Activated naive CD4-positive, alpha-beta T cell treated with anti-CD3 and anti-CD28 coated beads, Interleukin-2, amount 50 U/mL, for 72 hours (primary cell): Measurements from ENCODE around the gene GYS1. TPM values are rescaled to one million over a fixed set of nuclear protein-coding genes. Genes with fewer than 3 reads are reported as not detected.

Experiments
- ATAC-seq, 2 donors: fragments of 150-1000 bp; cut with Tn5 transposase; 2 replicates each; pipeline ENCODE4 v1.10.0; 2021; ENCODE audit warnings: mild to moderate bottlenecking in 2 of 2, moderate library complexity in 2 of 2
- DNase-seq, 2 donors: peaks; one replicate each; pipeline ENCODE4 v3.0.0; 2021 to 2022; ENCODE audit warnings: low spot score in 2 of 2
- H3K27ac Mint-ChIP-seq, 2 donors: one replicate each; pipeline ENCODE4 v1.8.0; 2022; ENCODE audit warnings: mild to moderate bottlenecking in 2 of 2, mixed read lengths in 2 of 2
- H3K36me3 Mint-ChIP-seq, 2 donors: one replicate each; pipeline ENCODE4 v1.8.0; 2022; ENCODE audit warnings: mixed read lengths in 2 of 2
- H3K9me3 Mint-ChIP-seq, 2 donors: one replicate each; pipeline ENCODE4 v1.8.0; 2022; ENCODE audit warnings: mixed read lengths in 2 of 2
- total RNA-seq, 2 donors: library from RNA; stranded (reverse); gene quantifications; one replicate each; pipeline ENCODE4 v1.2.3, GENCODE V29; 2022

Gene GYS1
- total RNA-seq, 2 donors from 2014 or later = 44.8 to 104 TPM

GRCh38 chr19:48962849-48963165 lies 30.3 kb downstream of the GYS1 start:
- Mint-ChIP-seq H3K9me3 (no peaks in the 10 kb centered on the region), H3K36me3 (peaks cover 22 to 28% of the 10 kb centered on the region in 2 donors), H3K27ac (peak overlapping the region; percentile 94 to 96)
- no peak for DNase-seq
- no peak for ATAC-seq

- DNase-seq (peak; percentile 54 to 78), ATAC-seq (peak; percentile 13 to 23)
- Mint-ChIP-seq H3K27ac (peak overlapping the region; percentile 94 to 96), H3K36me3 (peaks cover 21 to 33% of the 10 kb centered on the region in 2 donors), H3K9me3 (no peaks in the 10 kb centered on the region)
Measured at GRCh38 chr19:48962029-48962848, 30.9 kb downstream of the GYS1 start.

- Mint-ChIP-seq H3K27ac (peak overlapping the region; percentile 94 to 96), H3K9me3 (no peaks in the 10 kb centered on the region), H3K36me3 (peaks cover 21 to 36% of the 10 kb centered on the region in 2 donors)
- ATAC-seq (no peak), DNase-seq (no peak)
Measured at GRCh38 chr19:48961673-48962028, 31.5 kb downstream of the GYS1 start.

DNA sequence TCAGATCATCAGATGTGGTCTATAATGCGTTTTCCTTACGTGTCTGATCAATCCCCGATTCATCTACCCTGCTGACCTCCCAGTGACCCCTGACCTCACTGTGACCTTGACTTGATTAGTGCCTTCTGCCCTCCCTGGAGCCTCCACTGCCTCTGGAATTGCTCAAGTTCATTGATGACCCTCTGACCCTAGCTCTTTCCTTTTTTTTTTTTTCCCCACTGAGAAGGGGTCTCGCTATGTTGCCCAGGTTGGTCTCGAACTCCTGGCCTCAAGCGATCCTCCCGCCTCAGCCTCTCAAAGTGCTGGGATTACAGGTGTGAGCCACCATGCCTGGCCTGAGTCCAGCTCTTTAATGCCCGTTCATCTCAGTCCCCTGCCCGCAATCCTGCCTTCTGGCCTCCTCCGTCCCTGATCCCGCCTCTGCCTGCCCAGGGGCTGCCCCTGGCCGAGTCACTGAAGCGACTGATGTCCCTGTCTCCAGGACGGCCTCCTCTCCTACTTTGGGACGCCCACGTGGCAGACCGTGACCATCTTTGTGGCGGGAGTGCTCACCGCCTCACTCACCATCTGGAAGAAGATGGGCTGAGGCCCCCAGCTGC lies 32.0 kb downstream of the GYS1 start:
- DNase-seq (peak in 1 of 2 donors; percentile 78), ATAC-seq (peak in 1 of 2 donors; percentile 13)
- Mint-ChIP-seq H3K36me3 (peaks cover 21 to 36% of the 10 kb centered on the region in 2 donors), H3K27ac (peak overlapping the region in 1 of 2 donors; percentile 96), H3K9me3 (no peaks in the 10 kb centered on the region)

GRCh38 chr19:48959341-48960239 lies 33.5 kb downstream of the GYS1 start:
- H3K36me3 Mint-ChIP-seq = peaks cover 22 to 37% of the 10 kb centered on the region in 2 donors
- H3K27ac Mint-ChIP-seq = no peak overlapping the region
- ATAC-seq (no peak), DNase-seq (no peak)
- no peaks in the 10 kb centered on the region for H3K9me3 Mint-ChIP-seq

GRCh38 chr19:48958006-48958405 lies 35.1 kb downstream of the GYS1 start:
- H3K36me3 Mint-ChIP-seq = peaks cover 22 to 37% of the 10 kb centered on the region in 2 donors
- DNase-seq (no peak), ATAC-seq (no peak)
- no peaks in the 10 kb centered on the region for H3K9me3 Mint-ChIP-seq
- peak overlapping the region in 1 of 2 donors; percentile 18 for H3K27ac Mint-ChIP-seq

GRCh38 chr19:48955308-48955958 lies 37.7 kb downstream of the GYS1 start:
- peaks cover 22 to 37% of the 10 kb centered on the region in 2 donors for H3K36me3 Mint-ChIP-seq
- no peak for ATAC-seq

DNA sequence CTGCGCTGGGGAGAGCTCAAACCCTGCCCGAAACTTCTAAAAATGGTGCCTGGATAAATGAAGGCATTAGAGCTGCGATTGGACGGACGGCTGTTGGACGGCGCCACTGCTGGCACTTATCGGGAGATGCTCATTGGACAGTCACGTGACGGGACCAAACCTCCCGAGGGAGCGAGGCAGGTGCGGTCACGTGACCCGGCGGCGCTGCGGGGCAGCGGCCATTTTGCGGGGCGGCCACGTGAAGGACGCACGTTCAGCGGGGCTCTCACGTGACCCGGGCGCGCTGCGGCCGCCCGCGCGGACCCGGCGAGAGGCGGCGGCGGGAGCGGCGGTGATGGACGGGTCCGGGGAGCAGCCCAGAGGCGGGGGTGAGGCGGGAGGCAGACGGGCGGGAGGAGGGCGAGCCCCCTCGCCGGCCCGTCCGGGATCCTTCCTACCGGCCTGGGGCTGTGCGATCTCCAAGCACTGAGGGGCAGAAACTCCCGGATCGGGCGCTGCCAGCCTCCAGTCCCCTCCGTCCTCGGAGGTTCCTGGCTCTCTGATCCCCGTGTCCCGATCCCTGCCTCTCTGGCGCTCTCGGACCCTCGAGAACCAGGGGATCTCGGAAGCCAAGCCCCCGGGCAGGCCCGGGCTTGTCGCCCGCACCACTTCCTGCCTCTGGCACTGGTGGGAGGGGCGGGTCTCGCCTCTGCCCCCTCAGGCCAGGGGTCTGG lies 38.4 kb downstream of the GYS1 start, which contains the start of gene BAX:
Gene BAX (plus strand): TSS at position 281 of the 713 bp plus-strand sequence. CDS start 54 bp downstream, at position 335.
- H3K9me3 Mint-ChIP-seq = no peaks in the 10 kb centered on the region
- peak within 1 kb of the TSS; percentile 96 to 98 for H3K27ac Mint-ChIP-seq
- peaks cover 22 to 37% of the 10 kb centered on the region in 2 donors for H3K36me3 Mint-ChIP-seq
- ATAC-seq (peak; percentile 87 to 91), DNase-seq (peak; percentile 98)

More at GRCh38 chr19:48955308-48955958, 37.7 kb downstream of the GYS1 start:
- Mint-ChIP-seq H3K27ac (peak overlapping the region; percentile 96 to 98), H3K9me3 (no peaks in the 10 kb centered on the region)
- DNase-seq = no peak

GRCh38 chr19:48953990-48954594 lies 39.0 kb downstream of the GYS1 start:
- H3K36me3 Mint-ChIP-seq = peaks cover 22 to 37% of the 10 kb centered on the region in 2 donors
- DNase-seq (no peak), ATAC-seq (no peak)
- peak overlapping the region; percentile 91 to 98 for H3K27ac Mint-ChIP-seq
- H3K9me3 Mint-ChIP-seq = no peaks in the 10 kb centered on the region

GRCh38 chr19:48953141-48953540 lies 40.0 kb downstream of the GYS1 start:
- peaks cover 22 to 34% of the 10 kb centered on the region in 2 donors for H3K36me3 Mint-ChIP-seq
- peak overlapping the region in 1 of 2 donors; percentile 98 for H3K27ac Mint-ChIP-seq
- ATAC-seq = no peak
- no peak for DNase-seq
- no peaks in the 10 kb centered on the region for H3K9me3 Mint-ChIP-seq

DNA sequence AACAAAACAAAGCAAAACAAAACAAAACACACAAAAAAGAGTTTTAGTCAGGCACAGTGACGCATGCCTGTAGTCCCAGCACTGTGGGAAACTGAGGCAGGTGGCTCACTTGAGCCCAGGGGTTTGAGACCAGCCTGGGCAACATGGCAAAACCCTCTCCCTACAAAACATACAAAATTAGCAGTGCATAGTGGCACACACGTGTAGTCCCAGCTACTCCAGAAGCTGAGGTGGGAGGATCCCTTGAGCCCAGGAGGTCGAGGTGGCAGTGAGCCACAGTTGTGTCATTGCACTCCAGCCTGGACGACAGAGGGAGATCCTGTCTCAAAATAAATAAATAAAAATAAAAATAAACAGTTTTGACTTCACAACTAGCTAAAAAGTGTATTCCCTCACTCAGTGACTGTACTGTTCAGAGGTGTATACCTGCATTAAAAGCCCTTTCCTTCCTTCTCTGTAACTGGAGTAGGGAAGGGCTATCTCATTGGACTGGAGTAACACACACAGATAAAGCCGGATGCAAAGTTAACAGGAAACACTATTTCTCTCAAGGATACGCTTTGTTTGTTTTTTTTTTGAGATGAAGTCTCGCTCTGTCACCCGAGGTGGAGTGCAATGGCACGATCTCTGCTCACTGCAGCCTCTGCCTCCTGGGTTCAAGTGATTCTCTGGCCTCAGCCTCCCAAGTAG lies 42.1 kb downstream of the GYS1 start:
- DNase-seq (no peak), ATAC-seq (no peak)
- peak overlapping the region in 1 of 2 donors; percentile 5 for H3K27ac Mint-ChIP-seq
- no peaks in the 10 kb centered on the region for H3K9me3 Mint-ChIP-seq
- H3K36me3 Mint-ChIP-seq = peaks cover 10 to 22% of the 10 kb centered on the region in 2 donors

DNA sequence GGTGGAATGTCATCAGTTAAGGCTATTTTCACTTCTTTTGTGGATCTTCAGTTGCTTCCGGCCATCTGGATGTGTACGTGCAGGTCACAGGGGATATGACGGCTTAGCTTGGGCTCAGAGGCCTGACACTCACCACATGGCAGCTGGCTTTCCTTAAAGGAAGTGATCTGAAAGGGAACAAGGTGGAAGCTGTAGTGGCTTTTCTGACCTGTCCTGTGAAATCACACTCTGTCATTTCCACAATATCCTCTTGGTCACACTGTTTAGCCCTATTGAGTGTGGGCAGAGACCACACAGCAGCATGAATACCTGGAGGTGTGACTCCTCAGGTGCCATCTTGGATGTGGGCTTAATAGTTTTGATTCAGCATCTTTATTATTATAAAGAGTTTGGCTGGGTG lies 43.0 kb downstream of the GYS1 start:
- DNase-seq = no peak
- no peaks in the 10 kb centered on the region for H3K9me3 Mint-ChIP-seq
- peaks cover 1 to 14% of the 10 kb centered on the region in 2 donors for H3K36me3 Mint-ChIP-seq
- ATAC-seq = no peak
- H3K27ac Mint-ChIP-seq = peak overlapping the region in 1 of 2 donors; percentile 5

GRCh38 chr19:48947258-48947542 lies 45.9 kb downstream of the GYS1 start:
- ATAC-seq (no peak), DNase-seq (no peak)
- Mint-ChIP-seq H3K36me3 (peaks cover 0 to 13% of the 10 kb centered on the region in 2 donors), H3K27ac (no peak overlapping the region), H3K9me3 (no peaks in the 10 kb centered on the region)

- ATAC-seq = no peak
- Mint-ChIP-seq H3K36me3 (peaks cover 0 to 13% of the 10 kb centered on the region in 2 donors), H3K9me3 (no peaks in the 10 kb centered on the region), H3K27ac (no peak overlapping the region)
- no peak for DNase-seq
Measured at GRCh38 chr19:48946463-48947257, 46.4 kb downstream of the GYS1 start.
